ENCODE data around the gene IRS2. TPM values are rescaled to one million over a fixed set of nuclear protein-coding genes. Genes with fewer than 3 reads are reported as not detected.

Gene IRS2
- total and polyA plus RNA-seq, 8 donors = 4.9 to 15.8 (median 7.7) TPM

GRCh38 chr13:109750221-109750775 lies 36.1 kb downstream of the IRS2 start:
- Histone ChIP-seq H3K9me3 (no peaks in the 10 kb centered on the region), H3K27me3 (peaks cover 0 to under 1% of the 10 kb centered on the region in 2 donors), H3K27ac (no peak overlapping the region), H3K4me1 (no peaks in the 10 kb centered on the region), H3K4me3 (no peak overlapping the region), H3K36me3 (peaks cover 0 to 32% of the 10 kb centered on the region in 2 donors)
- intact Hi-C loops (cut with DNase I) = no loop called here
- DNase-seq (no peak), ATAC-seq (no peak)
- TF ChIP-seq CTCF (IDR thresholded peaks at IDR 0.05) = no peak

DNA sequence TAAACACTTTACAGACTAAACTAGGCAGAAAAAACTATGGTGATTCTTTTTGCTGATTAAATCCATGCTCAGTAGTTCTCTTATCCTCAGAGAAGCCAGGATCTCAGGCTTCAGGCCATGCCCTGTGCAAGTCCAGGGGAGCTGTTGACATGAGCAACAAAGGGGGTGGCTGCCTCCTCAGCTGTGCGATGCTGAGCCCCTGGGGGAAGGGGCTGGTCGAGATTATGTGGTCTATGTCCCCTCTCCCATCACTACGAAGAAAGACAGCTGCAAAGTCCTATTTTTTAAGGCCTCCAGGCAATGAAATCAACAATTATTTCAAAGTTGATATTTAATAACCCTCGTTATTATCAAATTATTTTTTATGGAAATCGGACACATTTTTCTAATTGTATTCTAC lies 37.0 kb downstream of the IRS2 start:
- no peak overlapping the region for H3K27ac ChIP-seq
- H3K36me3 ChIP-seq = peaks cover 0 to 23% of the 10 kb centered on the region in 2 donors
- no peak for TF ChIP-seq CTCF (IDR thresholded peaks at IDR 0.05)
- peaks cover 0 to 2% of the 10 kb centered on the region in 2 donors for H3K4me1 ChIP-seq
- H3K9me3 ChIP-seq = no peaks in the 10 kb centered on the region
- no peak overlapping the region for H3K4me3 ChIP-seq
- ATAC-seq (no peak), DNase-seq (no peak)
- H3K27me3 ChIP-seq = peaks cover 0 to 10% of the 10 kb centered on the region in 2 donors
- intact Hi-C loops (cut with DNase I) = no loop called here

DNA sequence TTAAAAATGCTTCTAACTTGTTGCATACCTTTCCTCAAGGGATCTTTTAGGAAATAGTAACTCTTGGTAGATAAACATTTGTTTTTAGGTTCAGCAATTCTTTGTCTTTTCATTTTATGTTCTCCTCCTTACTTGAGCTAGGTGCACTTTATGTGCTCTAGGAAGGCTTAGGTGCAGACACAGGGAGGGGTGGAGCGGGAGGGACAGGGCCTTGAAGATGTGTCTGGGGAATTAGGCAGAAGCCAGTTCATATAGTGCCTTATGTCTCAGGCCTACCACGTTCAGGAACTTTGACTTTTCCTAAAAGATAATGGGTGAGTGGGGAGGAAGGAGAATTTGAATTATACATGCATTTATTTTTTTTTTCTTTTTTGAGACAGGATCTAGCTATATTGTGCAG lies 37.7 kb downstream of the IRS2 start:
- intact Hi-C loops (cut with DNase I) = no loop called here
- Histone ChIP-seq H3K27ac (no peak overlapping the region), H3K27me3 (peaks cover 0 to 17% of the 10 kb centered on the region in 2 donors), H3K9me3 (no peaks in the 10 kb centered on the region), H3K4me1 (peaks cover 0 to 9% of the 10 kb centered on the region in 2 donors), H3K4me3 (no peak overlapping the region), H3K36me3 (peaks cover 0 to 16% of the 10 kb centered on the region in 2 donors)
- ATAC-seq (no peak), DNase-seq (no peak)
- no peak for TF ChIP-seq CTCF (IDR thresholded peaks at IDR 0.05)

DNA sequence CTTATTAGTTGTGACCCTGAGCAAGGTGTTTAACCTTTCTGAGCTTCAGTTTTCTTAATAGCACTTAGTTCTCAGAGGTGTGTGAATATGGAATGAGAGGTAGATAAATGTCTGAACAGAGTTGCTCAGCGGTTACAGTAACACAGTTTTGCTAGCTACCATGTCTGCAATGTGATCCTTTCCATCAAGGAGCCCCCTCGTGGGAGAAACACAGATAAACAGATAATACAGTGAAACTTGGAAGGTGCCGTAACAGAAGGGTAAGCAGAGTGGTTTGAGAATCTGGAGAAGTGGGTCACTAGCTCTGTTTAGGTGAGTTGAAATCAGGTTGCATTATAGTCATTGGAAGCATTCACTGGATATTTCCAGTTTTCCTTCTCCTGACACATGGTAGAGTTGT lies 38.9 kb downstream of the IRS2 start:
- H3K36me3 ChIP-seq = peaks cover 0 to 7% of the 10 kb centered on the region in 2 donors
- TF ChIP-seq CTCF (IDR thresholded peaks at IDR 0.05) = no peak
- H3K4me3 ChIP-seq = no peak overlapping the region
- intact Hi-C loops (cut with DNase I) = no loop called here
- peaks cover 0 to 11% of the 10 kb centered on the region in 2 donors for H3K4me1 ChIP-seq
- DNase-seq (no peak), ATAC-seq (no peak)
- H3K27me3 ChIP-seq = peaks cover 0 to 17% of the 10 kb centered on the region in 2 donors
- no peaks in the 10 kb centered on the region for H3K9me3 ChIP-seq
- H3K27ac ChIP-seq = no peak overlapping the region

DNA sequence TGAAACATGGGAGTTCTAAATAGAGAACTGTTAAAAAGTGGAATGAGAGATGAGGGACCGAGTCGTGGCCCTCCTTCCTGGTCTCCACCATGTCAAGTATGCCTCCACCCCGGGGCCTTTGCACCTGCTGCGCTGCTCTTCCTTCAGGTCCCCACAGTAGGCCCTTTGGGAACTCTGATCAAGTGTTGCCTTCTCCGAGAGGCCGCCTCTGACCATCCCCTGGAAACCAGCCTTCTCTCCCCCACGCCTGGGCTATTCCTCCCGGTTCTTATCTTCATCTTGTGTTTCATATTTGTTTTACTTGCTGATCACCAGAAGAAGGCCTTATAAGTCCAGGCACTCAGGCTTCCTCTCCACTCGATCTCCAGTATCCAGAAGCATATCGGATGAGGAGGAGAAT lies 40.0 kb downstream of the IRS2 start:
- DNase-seq (no peak), ATAC-seq (no peak)
- Histone ChIP-seq H3K4me3 (no peak overlapping the region), H3K27ac (no peak overlapping the region), H3K9me3 (no peaks in the 10 kb centered on the region), H3K4me1 (peaks cover 0 to 11% of the 10 kb centered on the region in 2 donors), H3K36me3 (no peaks in the 10 kb centered on the region), H3K27me3 (peaks cover 0 to 17% of the 10 kb centered on the region in 2 donors)
- intact Hi-C loops (cut with DNase I) = no loop called here
- TF ChIP-seq CTCF (IDR thresholded peaks at IDR 0.05) = no peak

Measured in left lung (tissue), 10 donors.